Endothelial cell (in vitro differentiated cells): Measurements from ENCODE around the gene CHRNA5. TPM values are rescaled to one million over a fixed set of nuclear protein-coding genes. Genes with fewer than 3 reads are reported as not detected.

Experiments used
- DNase-seq: peaks from one replicate; pipeline ENCODE4 v3.0.0; 2021; ENCODE audit warnings: low spot score
- H3K27ac Mint-ChIP-seq: one replicate; pipeline ENCODE4 v1.8.0; 2021; ENCODE audit warnings: mixed read lengths, inconsistent platforms; ENCODE audit not compliant: unreplicated experiment
- H3K27me3 Mint-ChIP-seq: one replicate; pipeline ENCODE4 v1.8.0; 2021; ENCODE audit warnings: mild to moderate bottlenecking, moderate library complexity, mixed read lengths, inconsistent platforms; ENCODE audit not compliant: unreplicated experiment
- H3K36me3 Mint-ChIP-seq: one replicate; pipeline ENCODE4 v1.8.0; 2021; ENCODE audit warnings: mild to moderate bottlenecking, low read depth, mixed read lengths, inconsistent platforms; ENCODE audit not compliant: unreplicated experiment
- H3K4me1 Mint-ChIP-seq: one replicate; pipeline ENCODE4 v1.8.0; 2021; ENCODE audit warnings: mild to moderate bottlenecking, mixed read lengths, inconsistent platforms; ENCODE audit not compliant: unreplicated experiment
- H3K4me3 Mint-ChIP-seq: one replicate; pipeline ENCODE4 v1.8.0; 2021; ENCODE audit warnings: mild to moderate bottlenecking, mixed read lengths, inconsistent platforms; ENCODE audit not compliant: unreplicated experiment
- H3K9me3 Mint-ChIP-seq: one replicate; pipeline ENCODE4 v1.8.0; 2021; ENCODE audit warnings: mixed read lengths, inconsistent platforms; ENCODE audit not compliant: unreplicated experiment
- CTCF ChIP-seq: fragments of 200-600 bp; sonication (generic); IDR thresholded peaks from one replicate; pipeline ENCODE4 v1.5.0; 2021; ENCODE audit warnings: antibody characterized with exemption; ENCODE audit not compliant: unreplicated experiment
- total RNA-seq: library from RNA; stranded (reverse); fragmentation: NEBNext Ultra II Directional; extraction: Animal tissue kit (Norgen Biotek cat#: 25700); gene quantifications from one replicate; pipeline ENCODE4 v1.2.1, GENCODE V29; 2021; ENCODE audit not compliant: unreplicated experiment

The CHRNA5 gene
- total RNA-seq, 1 donor from 2014 or later = 22.7 TPM

GRCh38 chr15:78626381-78626995, 61.2 kb downstream of the CHRNA5 start:
- H3K27ac Mint-ChIP-seq = no peak overlapping the region
- TF ChIP-seq CTCF = no peak
- H3K27me3 Mint-ChIP-seq = peaks cover 5% of the 10 kb centered on the region
- H3K9me3 Mint-ChIP-seq = no peaks in the 10 kb centered on the region
- H3K4me1 Mint-ChIP-seq = peaks cover 5% of the 10 kb centered on the region
- no peaks in the 10 kb centered on the region for H3K36me3 Mint-ChIP-seq
- DNase-seq = no peak
- no peak overlapping the region for H3K4me3 Mint-ChIP-seq

- Mint-ChIP-seq H3K36me3 (no peaks in the 10 kb centered on the region), H3K27me3 (peaks cover 3% of the 10 kb centered on the region)
- TF ChIP-seq CTCF = no peak
These were observed 62.0 kb downstream of the CHRNA5 start for GRCh38 chr15:78627348-78627747.

GRCh38 chr15:78628227-78628626, 62.9 kb downstream of the CHRNA5 start:
- Mint-ChIP-seq H3K9me3 (no peaks in the 10 kb centered on the region), H3K27ac (no peak overlapping the region), H3K36me3 (no peaks in the 10 kb centered on the region), H3K4me1 (peaks cover 5% of the 10 kb centered on the region), H3K27me3 (peaks cover 3% of the 10 kb centered on the region), H3K4me3 (no peak overlapping the region)
- no peak for TF ChIP-seq CTCF
- DNase-seq = no peak

More at GRCh38 chr15:78627348-78627747, 62.0 kb downstream of the CHRNA5 start:
- H3K27ac Mint-ChIP-seq = no peak overlapping the region
- H3K9me3 Mint-ChIP-seq = no peaks in the 10 kb centered on the region
- H3K4me1 Mint-ChIP-seq = peaks cover 5% of the 10 kb centered on the region
- no peak overlapping the region for H3K4me3 Mint-ChIP-seq
- DNase-seq = no peak

GRCh38 chr15:78629031-78629715, 63.9 kb downstream of the CHRNA5 start:
- no peak overlapping the region for H3K4me3 Mint-ChIP-seq
- no peaks in the 10 kb centered on the region for H3K36me3 Mint-ChIP-seq

More at GRCh38 chr15:78629031-78629715, 63.9 kb downstream of the CHRNA5 start:
- H3K9me3 Mint-ChIP-seq = no peaks in the 10 kb centered on the region
- peaks cover 5% of the 10 kb centered on the region for H3K4me1 Mint-ChIP-seq
- no peak for DNase-seq
- TF ChIP-seq CTCF = no peak
- H3K27me3 Mint-ChIP-seq = peaks cover 7% of the 10 kb centered on the region
- no peak overlapping the region for H3K27ac Mint-ChIP-seq
